GM19463 (cell line): ENCODE measurements around the gene RASGRP4.

Experiments used
- ATAC-seq: cut with Tn5 transposase; IDR thresholded peaks from one replicate; pipeline ENCODE4 v1.9.1; 2021; ENCODE audit warnings: mild to moderate bottlenecking, moderate library complexity; ENCODE audit not compliant: unreplicated experiment

RASGRP4 gene

GRCh38 chr19:38391911-38392464, 34.0 kb downstream of the RASGRP4 start:
- ATAC-seq: no peak

DNA sequence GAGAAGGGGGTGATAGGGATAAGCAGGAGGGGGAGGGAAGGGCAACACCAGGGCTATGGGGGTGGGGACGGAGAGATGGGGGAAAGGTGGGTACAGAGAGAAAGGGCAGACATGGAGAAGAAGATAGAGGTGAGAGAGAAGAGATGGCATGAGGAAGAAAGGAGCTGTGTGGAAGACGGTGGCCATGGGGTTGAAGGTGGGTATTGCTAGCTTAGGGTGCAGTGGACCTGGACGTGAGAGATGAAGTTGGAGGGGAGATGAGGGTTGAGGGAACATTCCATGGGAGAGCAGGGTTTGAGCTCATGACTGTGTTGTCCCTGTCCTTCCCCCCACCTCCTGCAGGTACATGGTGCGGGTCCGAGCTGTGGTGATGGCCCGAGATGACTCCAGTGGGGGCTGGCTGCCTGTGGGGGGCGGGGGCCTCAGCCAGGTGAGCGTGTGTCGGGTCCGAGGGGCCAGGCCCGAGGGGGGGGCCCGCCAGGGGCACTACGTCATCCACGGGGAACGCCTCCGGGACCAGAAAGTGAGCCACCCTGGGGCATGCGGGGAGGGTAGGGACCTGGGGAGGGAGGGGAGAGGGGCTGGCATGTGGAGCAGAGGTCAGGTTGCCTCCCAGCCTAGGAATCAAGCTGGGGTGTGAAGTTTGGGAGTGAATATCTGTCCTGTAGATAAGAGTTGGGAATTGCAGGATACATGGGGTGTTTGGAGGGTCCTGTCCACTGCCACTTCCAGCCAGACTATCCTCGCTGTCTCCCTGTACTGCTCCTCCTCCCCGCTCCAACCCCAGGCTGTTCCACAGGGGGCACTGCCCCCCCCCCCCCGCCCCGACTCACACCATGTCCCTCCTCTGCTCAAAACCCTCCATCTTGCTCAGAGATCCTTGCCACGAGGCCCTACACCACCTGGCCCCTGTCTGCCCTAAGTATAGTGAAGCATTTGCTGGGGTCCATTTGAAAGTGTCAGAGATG, 35.8 kb downstream of the RASGRP4 start:
- ATAC-seq: no peak

DNA sequence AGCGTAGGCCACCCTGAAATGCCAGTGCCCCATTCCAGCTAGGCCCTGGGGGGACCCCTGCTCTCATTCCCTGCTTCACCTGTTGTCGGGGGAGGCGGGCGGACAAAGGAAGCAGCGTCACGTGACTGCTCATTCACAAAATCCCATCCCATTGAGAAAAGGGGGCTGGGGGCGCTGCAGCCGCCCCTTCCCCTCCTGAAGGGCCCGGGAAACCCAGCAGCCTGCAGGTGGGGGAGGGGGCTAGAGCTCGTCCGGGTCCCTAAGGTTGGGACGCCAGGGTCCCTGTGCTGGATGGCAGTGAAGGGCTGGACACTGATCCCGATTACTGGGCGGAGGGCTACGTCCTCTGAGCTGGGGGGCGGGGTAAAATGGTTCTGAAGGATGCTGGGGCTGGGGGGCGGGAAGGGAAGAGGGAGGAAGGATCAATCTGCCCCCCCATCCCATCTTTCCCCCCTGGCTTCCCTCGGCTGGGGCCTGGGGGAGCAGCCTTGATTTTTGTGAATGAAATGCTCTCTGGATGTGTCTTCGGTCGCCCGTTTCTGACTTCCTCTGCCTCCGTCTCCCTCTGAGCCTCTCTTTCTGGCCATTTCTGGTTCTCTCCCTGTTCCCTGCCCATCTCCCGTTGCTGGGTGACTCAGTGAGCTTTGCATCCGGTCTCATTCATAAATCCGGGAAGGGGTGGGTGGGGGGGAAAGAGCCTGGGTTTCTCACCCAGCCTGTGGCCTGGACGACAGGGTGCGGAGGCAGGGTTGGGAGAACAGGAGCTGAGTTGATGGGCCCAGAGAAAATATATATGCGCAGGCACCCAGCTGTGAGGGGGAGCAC, 36.7 kb downstream of the RASGRP4 start:
- no peak for ATAC-seq

DNA sequence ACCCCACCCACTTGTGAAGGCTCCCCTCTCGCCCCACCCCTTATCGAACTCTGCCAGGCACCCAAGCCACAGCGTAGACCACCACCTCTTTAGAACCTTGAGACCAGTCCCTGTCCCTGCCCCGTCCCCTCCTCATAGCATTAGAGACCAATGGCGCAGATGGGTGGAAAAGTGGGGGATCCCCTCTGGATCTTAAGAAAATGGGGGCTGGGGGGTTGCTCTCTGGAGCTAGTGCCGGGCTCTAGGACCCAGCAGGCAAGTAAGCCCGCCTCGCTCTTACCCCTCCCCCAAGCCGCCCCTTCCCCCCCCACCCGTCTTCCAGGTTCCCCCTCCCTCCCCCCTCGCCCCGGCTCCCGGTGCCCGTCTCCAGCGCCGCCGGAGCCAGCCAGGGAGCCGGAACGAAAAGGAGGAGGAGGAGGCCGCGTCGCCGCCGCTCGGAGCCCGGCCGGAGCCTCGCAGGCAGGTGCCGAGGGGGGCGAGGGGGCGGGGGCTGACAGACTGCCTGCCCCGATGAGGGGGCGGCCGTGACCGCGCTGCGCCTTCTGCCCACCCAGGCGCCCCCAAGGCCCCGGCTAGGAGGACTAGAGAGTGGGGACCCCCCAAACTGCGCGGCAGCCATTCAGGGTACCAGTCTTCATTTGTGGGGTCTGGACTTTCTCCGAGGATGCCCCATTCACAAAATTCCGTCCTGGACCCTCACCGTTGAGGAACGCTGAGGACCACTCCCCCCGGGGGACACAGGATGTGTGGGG, 37.5 kb downstream of the RASGRP4 start, which contains the start of gene SPRED3:
SPRED3 (plus strand) TSS at position 349 of the 752 bp plus-strand sequence. CDS start 1,606 bp downstream, outside the sequence.
- no peak for ATAC-seq

DNA sequence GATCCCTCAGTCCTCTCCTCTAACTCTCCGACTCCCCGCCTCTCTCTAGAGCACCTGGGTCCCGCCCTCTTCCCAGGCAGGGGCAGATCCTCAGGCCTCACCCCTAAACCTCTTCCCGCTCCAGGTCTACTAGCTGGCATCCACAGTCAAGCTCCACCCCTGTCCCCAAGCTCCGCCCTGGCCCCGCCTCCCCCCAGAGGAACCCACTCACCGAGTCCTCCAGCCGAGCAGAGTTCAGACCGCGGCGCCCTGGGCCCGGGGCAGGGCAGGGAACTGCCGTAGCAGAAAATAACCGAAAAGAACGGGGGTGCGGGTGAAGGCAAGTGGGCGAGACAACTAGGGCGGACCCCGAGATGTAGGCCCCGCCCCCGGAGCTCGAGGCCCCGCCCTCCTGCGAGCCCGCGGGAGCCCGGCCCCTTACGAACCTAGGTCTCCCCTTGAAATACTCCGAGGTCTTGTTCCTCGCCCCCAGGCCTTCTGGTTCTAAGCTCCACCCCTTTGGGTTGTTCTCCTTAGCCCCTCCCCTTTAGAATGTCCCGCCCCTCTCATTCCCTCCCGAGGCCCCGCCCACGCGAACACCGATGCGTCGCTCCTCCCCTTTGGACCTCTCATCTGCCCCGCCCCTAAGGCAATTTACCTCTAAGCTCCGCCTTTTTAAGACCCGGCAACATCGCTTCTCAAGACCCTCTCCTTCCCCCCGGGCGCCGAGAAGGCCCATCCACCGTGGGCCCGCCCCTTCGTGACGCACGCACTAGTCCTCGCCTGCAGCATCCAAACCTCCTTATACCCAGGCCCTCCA, 38.3 kb downstream of the RASGRP4 start, which contains the start of gene GGN:
GGN (minus strand) TSS at position 485 of the 799 bp plus-strand sequence. CDS start 773 bp downstream, outside the sequence.
- no peak for ATAC-seq

GRCh38 chr19:38386971-38387549, 39.0 kb downstream of the RASGRP4 start:
- no peak for ATAC-seq

- no peak for ATAC-seq
Measured at GRCh38 chr19:38386300-38386970, 39.6 kb downstream of the RASGRP4 start.

GRCh38 chr19:38385804-38386257, 40.2 kb downstream of the RASGRP4 start:
- ATAC-seq: no peak

DNA sequence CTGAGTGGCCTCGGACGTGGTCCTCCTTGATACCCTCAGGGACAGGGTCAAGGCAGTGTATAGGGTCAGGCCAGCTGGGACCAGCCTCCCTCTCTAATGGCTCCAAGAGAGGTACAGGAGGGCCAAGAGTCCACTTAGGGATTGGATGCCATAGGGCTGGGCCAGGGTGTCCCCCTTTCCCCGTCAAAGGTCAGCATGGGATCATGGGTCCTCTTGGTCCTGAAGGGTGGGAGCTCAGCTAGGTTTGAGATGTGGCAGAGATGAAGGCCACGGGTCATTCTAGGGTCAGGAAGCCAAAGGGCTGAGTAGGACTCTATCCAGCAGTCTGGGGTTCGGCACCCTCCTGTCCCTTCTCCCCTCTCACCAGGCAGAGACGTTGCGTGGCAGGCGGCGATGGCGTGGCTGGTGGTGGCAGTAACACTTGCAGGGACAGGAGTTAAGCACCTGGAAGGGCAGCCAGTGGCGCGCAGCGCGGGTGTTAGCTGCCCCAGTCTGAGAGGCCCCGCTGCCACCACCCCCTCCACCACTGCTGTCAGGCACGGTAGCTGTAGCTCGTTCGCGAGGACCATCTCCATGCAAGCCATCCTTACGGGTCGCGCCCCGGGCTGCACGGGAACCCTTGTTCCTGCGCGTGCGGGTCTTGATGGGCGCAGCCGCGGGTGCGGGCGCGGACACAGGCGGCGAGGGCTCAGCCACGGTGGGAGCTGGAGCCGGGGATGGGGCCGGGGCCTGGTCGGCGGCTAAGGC, 40.8 kb downstream of the RASGRP4 start:
- ATAC-seq: no peak

- ATAC-seq: no peak
Measured at GRCh38 chr19:38384209-38385027, 41.6 kb downstream of the RASGRP4 start.

DNA sequence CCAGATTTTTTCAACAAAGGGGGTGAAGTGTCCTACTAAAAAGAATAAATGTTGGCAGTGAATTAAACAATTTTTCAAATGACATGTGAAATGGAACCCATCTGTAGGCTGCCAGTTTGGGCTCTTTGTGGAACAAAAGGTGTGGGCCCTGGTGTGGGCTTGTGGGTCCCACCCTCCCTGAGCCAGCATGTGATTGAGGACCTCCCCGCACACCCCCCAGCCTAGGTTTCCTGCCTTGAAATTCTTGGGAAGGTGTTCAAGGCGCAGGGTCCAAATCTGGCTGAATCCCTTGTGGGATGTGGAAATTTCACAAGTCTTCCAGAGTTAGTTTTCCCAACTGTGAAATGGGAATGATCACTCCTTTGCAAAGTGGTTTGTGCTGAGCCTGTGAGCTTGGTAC, 42.3 kb downstream of the RASGRP4 start:
- no peak for ATAC-seq

GRCh38 chr19:38383184-38383583, 42.8 kb downstream of the RASGRP4 start:
- no peak for ATAC-seq

- ATAC-seq: no peak
Measured at GRCh38 chr19:38381138-38381537, 44.9 kb downstream of the RASGRP4 start.

DNA sequence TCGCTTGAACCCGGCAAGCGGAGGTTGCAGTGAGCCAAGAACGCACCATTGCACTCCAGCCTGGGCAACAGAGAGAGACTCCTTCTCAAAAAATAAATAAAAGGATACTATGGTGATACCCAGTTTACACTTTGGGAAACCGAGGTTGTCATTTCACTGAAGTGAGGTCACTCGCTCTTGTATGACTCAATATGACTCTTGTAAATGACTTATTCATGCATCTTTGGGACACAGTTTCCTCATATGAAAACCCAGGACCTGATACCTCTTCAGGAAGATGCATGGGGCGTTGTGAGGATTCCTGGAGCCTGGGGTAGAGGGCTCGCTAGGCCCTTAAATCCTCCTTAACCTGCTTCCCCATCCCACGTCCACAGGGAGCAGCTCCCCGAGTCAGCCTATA, 47.2 kb downstream of the RASGRP4 start:
- ATAC-seq: no peak

- no peak for ATAC-seq
Measured at GRCh38 chr19:38377052-38377451, 49.0 kb downstream of the RASGRP4 start.

GRCh38 chr19:38376576-38376975, 49.4 kb downstream of the RASGRP4 start:
- ATAC-seq: no peak

- ATAC-seq: no peak
Measured at GRCh38 chr19:38375748-38376147, 50.3 kb downstream of the RASGRP4 start.
